ENCODE measurements around the gene ZNF500. TPM values are rescaled to one million over a fixed set of nuclear protein-coding genes. Genes with fewer than 3 reads are reported as not detected.

The ZNF500 gene
- total and polyA plus RNA-seq, 8 donors, result 0.45 to 19.3 (median 4.5) TPM

- Histone ChIP-seq H3K4me3 (no peak overlapping the region), H3K4me1 (no peaks in the 10 kb centered on the region), H3K9me3 (no peaks in the 10 kb centered on the region), H3K27ac (no peak overlapping the region), H3K27me3 (no peaks in the 10 kb centered on the region), H3K36me3 (peaks cover 54 to 100% (median 100%) of the 10 kb centered on the region in 4 donors)
- WGBS, 5 donors, result 95 to 98% (median 96%) methylated on average over 6 of the region's 6 CpGs
- TF ChIP-seq POLR2AphosphoS5 (IDR thresholded peaks at IDR 0.05) (no peak), CTCF (IDR thresholded peaks at IDR 0.05) (no peak), POLR2A (IDR thresholded peaks at IDR 0.05) (no peak), EP300 (IDR thresholded peaks at IDR 0.05) (no peak)
- no peak for DNase-seq
- intact Hi-C loops (cut with DNase I; ENCODE audit: low total_unique reads), result no loop called here
These were observed 11.3 kb downstream of the ZNF500 start for GRCh38 chr16:4755687-4756086.

GRCh38 chr16:4754865-4755264 lies 12.1 kb downstream of the ZNF500 start:
- H3K27ac ChIP-seq, result no peak overlapping the region
- H3K36me3 ChIP-seq, result peaks cover 46 to 100% (median 100%) of the 10 kb centered on the region in 4 donors
- no peak for TF ChIP-seq POLR2AphosphoS5 (IDR thresholded peaks at IDR 0.05)
- TF ChIP-seq POLR2A (IDR thresholded peaks at IDR 0.05), result no peak
- no peak for TF ChIP-seq EP300 (IDR thresholded peaks at IDR 0.05)
- no peak for TF ChIP-seq CTCF (IDR thresholded peaks at IDR 0.05)
- intact Hi-C loops (cut with DNase I; ENCODE audit: low total_unique reads), result no loop called here
- no peak overlapping the region for H3K4me3 ChIP-seq
- DNase-seq, result no peak
- no peaks in the 10 kb centered on the region for H3K4me1 ChIP-seq
- WGBS, 5 donors, result 97 to 99% (median 98%) methylated on average over 4 of the region's 4 CpGs
- H3K9me3 ChIP-seq, result no peaks in the 10 kb centered on the region
- no peaks in the 10 kb centered on the region for H3K27me3 ChIP-seq

- TF ChIP-seq EP300 (IDR thresholded peaks at IDR 0.05) (no peak), CTCF (IDR thresholded peaks at IDR 0.05) (no peak), POLR2AphosphoS5 (IDR thresholded peaks at IDR 0.05) (no peak), POLR2A (IDR thresholded peaks at IDR 0.05) (no peak)
- DNase-seq, result no peak
- Histone ChIP-seq H3K36me3 (peaks cover 40 to 100% (median 96%) of the 10 kb centered on the region in 4 donors), H3K4me1 (no peaks in the 10 kb centered on the region), H3K27ac (no peak overlapping the region), H3K4me3 (no peak overlapping the region), H3K9me3 (no peaks in the 10 kb centered on the region), H3K27me3 (no peaks in the 10 kb centered on the region)
- 89 to 93% (median 90%) methylated on average over 11 of the region's 11 CpGs for WGBS, 5 donors
- intact Hi-C loops (cut with DNase I; ENCODE audit: low total_unique reads), result no loop called here
These were observed 13.7 kb downstream of the ZNF500 start for GRCh38 chr16:4753227-4753626.

- Histone ChIP-seq H3K27me3 (no peaks in the 10 kb centered on the region), H3K4me1 (peaks cover 0 to 3% (median under 1%) of the 10 kb centered on the region in 4 donors), H3K36me3 (peaks cover 35 to 93% (median 89%) of the 10 kb centered on the region in 4 donors), H3K27ac (no peak overlapping the region), H3K9me3 (no peaks in the 10 kb centered on the region), H3K4me3 (no peak overlapping the region)
- WGBS, 5 donors, result 92 to 96% (median 96%) methylated on average over 16 to 44 of the region's 44 CpGs
- no peak for DNase-seq
- TF ChIP-seq POLR2A (IDR thresholded peaks at IDR 0.05) (no peak), CTCF (IDR thresholded peaks at IDR 0.05) (no peak)
- intact Hi-C loops (cut with DNase I; ENCODE audit: low total_unique reads), result no loop called here
These were observed 14.4 kb downstream of the ZNF500 start for GRCh38 chr16:4752351-4753100.

Measured in stomach (tissue), 9 donors.